Glutamatergic neuron (in vitro differentiated cells): Measurements from ENCODE around the gene CDK9. TPM values are rescaled to one million over a fixed set of nuclear protein-coding genes. Genes with fewer than 3 reads are reported as not detected.

ENCODE experiments used
- DNase-seq: peaks from one replicate; pipeline ENCODE4 v3.0.0; 2022
- H3K27ac Mint-ChIP-seq: one replicate; pipeline ENCODE4 v1.8.0; 2020; ENCODE audit warnings: mild to moderate bottlenecking, mixed read lengths, inconsistent platforms; ENCODE audit not compliant: unreplicated experiment
- H3K27me3 Mint-ChIP-seq: one replicate; pipeline ENCODE4 v1.8.0; 2020; ENCODE audit warnings: mild to moderate bottlenecking, moderate library complexity, mixed read lengths, inconsistent platforms; ENCODE audit not compliant: unreplicated experiment
- H3K36me3 Mint-ChIP-seq: one replicate; pipeline ENCODE4 v1.8.0; 2020; ENCODE audit warnings: mild to moderate bottlenecking, mixed read lengths, inconsistent platforms; ENCODE audit not compliant: unreplicated experiment
- H3K4me1 Mint-ChIP-seq: one replicate; pipeline ENCODE4 v1.8.0; 2020; ENCODE audit warnings: mild to moderate bottlenecking, low read depth, mixed read lengths, inconsistent platforms; ENCODE audit not compliant: unreplicated experiment
- H3K4me3 Mint-ChIP-seq: one replicate; pipeline ENCODE4 v1.8.0; 2020; ENCODE audit warnings: mild to moderate bottlenecking, mixed read lengths, inconsistent platforms; ENCODE audit not compliant: unreplicated experiment
- H3K9me3 Mint-ChIP-seq: one replicate; pipeline ENCODE4 v1.8.0; 2020; ENCODE audit warnings: mild to moderate bottlenecking, moderate library complexity, mixed read lengths, inconsistent platforms; ENCODE audit not compliant: unreplicated experiment
- CTCF ChIP-seq: fragments of 200-600 bp; sonication (generic); IDR thresholded peaks from one replicate; pipeline ENCODE4 v1.5.0; 2021; ENCODE audit not compliant: partially characterized antibody, unreplicated experiment
- total RNA-seq: library from RNA; stranded (reverse); fragmentation: NEBNext Ultra II Directional; extraction: Animal tissue kit (Norgen Biotek cat#: 25700); gene quantifications from one replicate; pipeline ENCODE4 v1.2.1, GENCODE V29; 2021; ENCODE audit not compliant: unreplicated experiment

Gene CDK9
- total RNA-seq, 1 donor from 2014 or later: 83.9 TPM

GRCh38 chr9:127770905-127771569 is 14.8 kb upstream of the CDK9 start:
- peaks cover 9% of the 10 kb centered on the region for H3K27me3 Mint-ChIP-seq
- DNase-seq: peak; percentile 99
- peak overlapping the region; percentile 76 for H3K4me3 Mint-ChIP-seq
- no peaks in the 10 kb centered on the region for H3K36me3 Mint-ChIP-seq
- H3K9me3 Mint-ChIP-seq: peaks cover 8% of the 10 kb centered on the region
- H3K4me1 Mint-ChIP-seq: peaks cover 22% of the 10 kb centered on the region
- no peak overlapping the region for H3K27ac Mint-ChIP-seq
- TF ChIP-seq CTCF: no peak

GRCh38 chr9:127771570-127772189 is 14.2 kb upstream of the CDK9 start:
- DNase-seq: no peak
- peaks cover 5% of the 10 kb centered on the region for H3K9me3 Mint-ChIP-seq
- peaks cover 18% of the 10 kb centered on the region for H3K4me1 Mint-ChIP-seq
- TF ChIP-seq CTCF: no peak
- H3K27me3 Mint-ChIP-seq: peaks cover 5% of the 10 kb centered on the region
- no peaks in the 10 kb centered on the region for H3K36me3 Mint-ChIP-seq
- peak overlapping the region; percentile 76 for H3K4me3 Mint-ChIP-seq
- no peak overlapping the region for H3K27ac Mint-ChIP-seq

DNA sequence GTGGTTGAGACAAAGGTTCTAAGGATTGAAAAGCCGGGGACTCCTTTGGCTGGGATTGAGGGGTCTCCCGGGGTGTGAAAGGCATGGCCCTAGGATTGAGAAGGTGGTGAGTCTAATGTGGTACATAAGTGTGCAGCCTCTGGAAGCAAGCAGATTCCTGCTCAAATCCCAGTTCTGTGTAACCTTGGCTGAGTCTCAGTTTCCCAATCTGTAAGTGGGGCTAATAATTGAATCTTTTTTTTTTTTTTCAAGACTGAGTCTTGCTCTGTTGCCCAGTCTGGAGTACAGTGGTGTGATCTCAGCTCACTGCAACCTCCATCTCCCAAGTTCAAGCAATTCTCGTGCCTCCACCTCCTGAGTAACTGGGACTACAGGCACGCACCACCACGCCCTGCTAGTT is 13.2 kb upstream of the CDK9 start:
- Mint-ChIP-seq H3K4me3 (no peak overlapping the region), H3K27me3 (peaks cover 5% of the 10 kb centered on the region), H3K27ac (no peak overlapping the region), H3K9me3 (peaks cover 7% of the 10 kb centered on the region), H3K36me3 (no peaks in the 10 kb centered on the region), H3K4me1 (peaks cover 16% of the 10 kb centered on the region)
- DNase-seq: no peak
- no peak for TF ChIP-seq CTCF

- Mint-ChIP-seq H3K36me3 (no peaks in the 10 kb centered on the region), H3K4me3 (no peak overlapping the region), H3K4me1 (peaks cover 16% of the 10 kb centered on the region), H3K27ac (no peak overlapping the region), H3K27me3 (peaks cover 5% of the 10 kb centered on the region), H3K9me3 (peaks cover 9% of the 10 kb centered on the region)
- no peak for TF ChIP-seq CTCF
- DNase-seq: no peak
Observed at GRCh38 chr9:127773272-127773671, 12.6 kb upstream of the CDK9 start.

GRCh38 chr9:127773981-127774380 is 11.9 kb upstream of the CDK9 start:
- no peak for TF ChIP-seq CTCF
- Mint-ChIP-seq H3K4me1 (peaks cover 12% of the 10 kb centered on the region), H3K27ac (no peak overlapping the region), H3K27me3 (peaks cover 2% of the 10 kb centered on the region), H3K4me3 (no peak overlapping the region), H3K36me3 (no peaks in the 10 kb centered on the region), H3K9me3 (peaks cover 7% of the 10 kb centered on the region)
- no peak for DNase-seq
